IPS DF 4.7 (cell line): ENCODE measurements around the gene VDAC2.
"Not testable (repeated sequence)": the region's sequence is repeated elsewhere in the genome, so short reads cannot be mapped to it uniquely, and the experiment has no call there.

Experiments
- DNase-seq: peaks from one replicate; pipeline ENCODE4 v3.0.0-alpha.2; 2013; ENCODE audit warnings: low spot score; ENCODE audit errors: extremely low read depth

Gene VDAC2, protein sequence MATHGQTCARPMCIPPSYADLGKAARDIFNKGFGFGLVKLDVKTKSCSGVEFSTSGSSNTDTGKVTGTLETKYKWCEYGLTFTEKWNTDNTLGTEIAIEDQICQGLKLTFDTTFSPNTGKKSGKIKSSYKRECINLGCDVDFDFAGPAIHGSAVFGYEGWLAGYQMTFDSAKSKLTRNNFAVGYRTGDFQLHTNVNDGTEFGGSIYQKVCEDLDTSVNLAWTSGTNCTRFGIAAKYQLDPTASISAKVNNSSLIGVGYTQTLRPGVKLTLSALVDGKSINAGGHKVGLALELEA

DNA sequence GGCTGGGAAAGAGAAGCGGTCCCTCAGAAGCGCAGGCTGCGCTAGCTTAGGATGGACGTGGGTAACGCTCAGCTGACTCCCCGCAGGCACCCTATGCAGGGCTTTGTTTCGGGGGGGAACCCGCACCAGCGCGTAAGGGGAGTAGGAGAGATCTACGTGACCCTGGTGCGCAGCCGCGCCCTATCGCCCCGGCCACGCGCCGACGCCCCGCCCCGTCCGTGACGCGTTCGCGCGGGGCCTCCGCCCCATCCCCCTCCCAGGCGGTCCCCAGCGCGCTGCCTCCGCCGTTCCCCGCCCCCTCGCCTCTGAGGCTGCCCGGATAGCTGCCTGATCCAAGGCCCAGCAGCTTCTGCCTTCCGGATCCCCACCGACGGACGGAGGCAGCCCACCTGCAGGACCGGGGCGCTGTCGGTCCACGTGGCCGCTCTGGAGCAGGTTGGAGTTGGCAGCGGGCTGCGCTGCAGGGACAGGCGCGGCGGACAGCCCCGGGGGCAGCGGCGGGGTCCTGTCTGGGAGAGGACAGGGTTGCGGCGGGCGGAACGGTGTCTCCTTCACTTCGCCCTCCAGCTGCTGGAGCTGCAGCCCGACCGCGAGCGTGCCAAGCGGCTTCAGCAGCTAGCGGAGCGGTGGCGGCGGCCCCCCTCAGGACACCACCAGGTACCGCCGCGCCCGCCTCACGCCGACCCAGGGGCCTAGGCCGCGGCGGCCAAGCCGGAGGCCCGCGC, at the start of gene VDAC2:
TSS of gene VDAC2 (plus strand) at position 515 of the 725 bp plus-strand sequence. CDS start 363 bp downstream, outside the sequence.
- no peak for DNase-seq

DNA sequence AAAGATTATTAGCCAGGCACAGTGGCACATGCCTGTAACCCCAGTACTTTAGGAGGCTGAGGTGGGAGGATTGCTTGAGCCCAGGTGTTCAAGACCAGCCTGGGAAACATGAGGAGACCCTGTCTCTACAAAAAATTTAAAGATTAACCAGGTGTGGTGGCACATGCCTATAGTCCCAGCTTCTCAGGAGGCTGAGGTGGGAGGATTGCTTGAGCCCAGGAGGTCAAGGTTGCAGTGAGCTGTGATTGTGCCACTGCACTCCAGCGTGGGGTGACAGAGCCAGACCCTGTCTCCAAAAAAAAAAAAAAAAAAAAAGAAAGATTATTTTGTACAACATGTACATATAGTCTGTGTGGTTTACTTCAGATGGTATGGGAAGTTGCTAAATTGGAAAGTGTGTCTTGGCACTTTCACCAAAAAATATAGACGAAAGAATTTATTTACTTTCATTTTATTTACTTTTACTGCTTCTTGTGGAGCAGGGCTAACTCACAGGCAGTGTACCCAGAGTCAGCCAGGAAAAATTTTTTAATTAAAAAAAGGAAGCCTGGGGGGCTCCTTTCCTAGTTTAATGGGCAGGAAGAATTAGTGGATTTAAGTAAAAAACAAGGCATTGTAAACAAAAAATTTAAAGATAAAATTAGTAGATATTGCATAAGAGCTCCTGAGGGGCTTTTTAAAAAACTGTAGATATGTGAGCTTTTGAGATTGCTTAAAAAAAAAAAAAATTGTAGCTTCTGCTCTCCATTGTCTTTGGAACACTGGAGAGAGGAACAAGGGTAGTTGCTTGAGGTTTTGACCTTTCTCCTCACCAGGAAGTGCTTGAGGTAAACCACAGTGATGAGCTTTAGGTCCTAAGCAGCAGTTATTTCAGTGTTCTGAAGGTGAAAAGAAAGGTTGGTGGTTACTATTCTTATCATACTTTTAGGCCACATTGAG, 44.6 kb upstream of the VDAC2 start:
- DNase-seq, result no peak

DNA sequence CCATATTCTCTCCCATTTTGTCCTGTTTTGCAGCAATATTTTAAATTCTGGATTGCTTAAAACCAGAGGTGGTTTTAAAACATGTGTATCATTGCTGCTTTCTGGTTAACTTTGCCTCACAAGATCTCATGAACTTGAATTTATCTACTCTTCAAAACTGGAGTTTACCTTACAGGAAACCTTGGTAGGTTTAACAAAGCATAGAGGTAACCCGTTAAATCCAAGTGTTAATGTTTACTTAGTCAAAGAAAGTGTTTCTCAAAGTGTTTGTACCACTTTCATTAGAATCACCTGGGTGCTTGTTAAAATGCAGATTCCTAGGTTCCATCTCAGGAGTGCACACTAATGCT, 44.0 kb upstream of the VDAC2 start:
- no peak for DNase-seq

DNA sequence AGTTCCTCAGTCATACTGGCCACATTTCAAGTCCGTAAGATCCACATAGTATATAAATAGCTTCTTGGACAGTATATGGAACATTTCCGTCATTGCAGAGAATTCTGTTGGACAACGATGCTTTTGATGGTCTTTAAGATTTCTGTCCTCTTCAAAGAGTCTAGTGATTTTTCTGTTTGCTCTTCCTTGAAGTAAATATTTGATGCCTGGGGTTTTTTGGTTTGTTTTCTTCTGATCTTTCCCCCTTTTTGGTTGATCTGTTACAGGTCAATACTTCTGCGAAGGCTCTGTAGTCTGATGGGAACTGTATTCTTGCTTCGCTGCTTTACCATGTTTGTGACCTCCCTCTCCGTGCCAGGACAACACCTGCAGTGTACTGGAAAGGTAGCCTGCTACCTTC, 42.3 kb upstream of the VDAC2 start:
- DNase-seq, result no peak

DNA sequence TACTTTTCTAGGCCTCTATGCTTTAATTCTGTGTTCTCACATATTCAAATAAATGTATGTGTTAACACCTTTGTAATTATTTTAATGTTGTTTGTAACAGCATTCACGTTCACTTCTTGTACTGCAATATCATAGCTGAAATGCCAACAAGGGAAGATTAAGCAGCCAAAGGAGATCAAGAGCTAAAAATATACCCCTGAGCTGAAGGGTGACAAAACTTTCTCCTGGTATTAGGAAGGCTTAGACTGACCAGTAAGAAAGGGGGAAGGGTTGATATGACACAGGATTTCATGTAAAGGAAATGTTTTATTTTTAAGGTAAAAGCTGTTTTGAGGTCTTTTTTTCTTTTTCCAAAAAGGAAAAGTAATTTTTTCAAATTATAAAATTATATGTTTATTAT, 40.4 kb upstream of the VDAC2 start:
- no peak for DNase-seq

DNA sequence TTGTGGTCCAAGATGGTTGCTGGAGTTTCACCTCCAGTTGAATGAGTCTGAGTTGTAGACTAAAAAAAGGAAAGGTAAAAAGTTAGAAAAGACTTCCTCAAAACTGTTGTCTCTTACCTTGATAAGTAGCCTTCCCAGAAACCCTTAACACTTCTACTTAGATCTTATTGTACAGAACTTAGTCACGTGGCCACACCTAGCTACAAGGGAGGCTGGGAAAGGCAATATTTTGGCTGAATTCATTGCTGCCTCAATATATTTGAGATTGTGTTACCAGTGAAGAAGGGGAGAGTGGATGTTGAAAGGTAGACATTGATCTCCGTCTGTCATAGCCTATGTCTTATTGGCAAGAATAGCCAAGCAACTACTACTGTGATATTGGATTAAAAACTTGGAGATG, 35.5 kb upstream of the VDAC2 start:
- DNase-seq, result no peak

DNA sequence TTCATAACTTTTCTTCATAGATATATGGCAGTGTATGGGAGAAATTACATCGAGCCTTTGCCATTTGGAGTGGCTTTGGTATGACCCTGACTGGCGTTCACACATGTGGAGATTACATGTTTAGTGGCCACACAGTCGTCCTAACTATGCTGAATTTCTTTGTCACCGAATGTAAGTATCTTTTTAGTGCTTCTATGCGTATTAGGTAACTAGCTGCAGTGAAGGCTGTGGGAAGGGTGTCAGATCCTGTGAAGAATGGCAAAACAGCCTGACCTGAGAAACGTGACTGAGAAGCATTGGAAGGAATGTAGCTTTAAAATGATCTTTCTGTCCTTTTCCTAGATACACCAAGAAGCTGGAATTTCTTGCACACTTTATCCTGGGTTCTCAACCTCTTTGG, 34.5 kb upstream of the VDAC2 start:
- no peak for DNase-seq

DNA sequence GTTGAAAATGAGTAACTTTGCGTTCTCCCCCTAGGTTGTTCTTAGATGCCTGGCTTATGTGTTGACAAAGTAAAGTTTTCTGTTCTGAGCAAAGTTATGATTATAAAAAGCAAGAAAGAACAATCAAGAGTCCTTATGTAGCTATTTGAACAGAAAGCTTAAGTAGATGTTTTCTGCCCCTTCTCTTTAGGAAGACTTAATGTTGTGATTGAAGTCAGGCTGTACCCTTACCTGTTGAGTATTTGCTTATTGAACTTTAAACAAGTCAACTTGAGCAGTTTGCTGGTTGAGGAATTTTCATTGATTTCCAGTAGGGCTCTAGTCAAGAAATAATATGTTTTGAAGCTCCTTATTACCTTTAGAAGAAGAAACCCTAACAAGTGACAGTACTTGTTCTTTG, 33.9 kb upstream of the VDAC2 start:
- no peak for DNase-seq

DNA sequence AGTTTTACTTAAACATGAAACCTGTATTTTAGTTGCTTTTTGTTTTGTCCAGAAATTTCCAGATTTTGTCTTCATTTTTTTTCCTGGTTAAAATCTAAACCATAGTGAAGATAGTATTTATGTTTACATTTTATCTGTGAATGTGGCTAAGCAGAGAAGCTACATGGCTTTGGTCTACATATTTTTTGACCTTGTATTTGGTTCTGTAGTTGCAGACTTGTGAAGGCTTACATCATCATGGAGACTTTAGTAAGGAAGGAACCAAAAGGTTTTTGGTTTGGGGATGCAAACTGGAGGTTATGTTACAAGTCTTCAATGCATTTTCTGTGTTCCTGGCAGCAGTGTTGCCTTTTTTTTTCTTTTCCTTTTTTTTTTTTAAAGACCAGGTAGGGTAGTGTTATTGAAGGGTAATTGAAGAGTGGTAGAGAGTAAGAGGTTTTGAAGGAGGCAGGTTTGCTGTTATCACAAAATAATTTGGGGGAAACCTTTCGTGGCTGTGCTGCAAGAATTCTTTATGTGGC, 30.9 kb upstream of the VDAC2 start:
- no peak for DNase-seq

DNA sequence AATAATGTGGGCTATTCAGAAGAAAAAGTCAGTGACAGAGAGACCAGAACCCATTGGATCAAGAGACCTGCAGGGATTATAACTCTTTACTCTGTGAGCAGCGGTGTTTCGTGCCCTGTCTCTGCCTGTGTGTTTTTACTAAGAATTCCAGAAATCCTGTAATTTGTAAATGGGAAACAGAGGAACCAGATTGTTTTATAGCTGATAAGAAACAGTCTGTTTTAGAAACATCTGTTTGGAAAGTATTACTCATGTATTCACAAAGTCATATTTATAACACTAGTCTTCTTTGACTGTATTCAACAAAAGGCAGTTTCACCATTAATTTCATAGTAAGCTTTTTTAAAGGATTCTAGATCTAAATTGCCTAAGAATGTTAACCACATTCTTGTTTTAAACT, 30.0 kb upstream of the VDAC2 start:
- DNase-seq, result no peak

DNA sequence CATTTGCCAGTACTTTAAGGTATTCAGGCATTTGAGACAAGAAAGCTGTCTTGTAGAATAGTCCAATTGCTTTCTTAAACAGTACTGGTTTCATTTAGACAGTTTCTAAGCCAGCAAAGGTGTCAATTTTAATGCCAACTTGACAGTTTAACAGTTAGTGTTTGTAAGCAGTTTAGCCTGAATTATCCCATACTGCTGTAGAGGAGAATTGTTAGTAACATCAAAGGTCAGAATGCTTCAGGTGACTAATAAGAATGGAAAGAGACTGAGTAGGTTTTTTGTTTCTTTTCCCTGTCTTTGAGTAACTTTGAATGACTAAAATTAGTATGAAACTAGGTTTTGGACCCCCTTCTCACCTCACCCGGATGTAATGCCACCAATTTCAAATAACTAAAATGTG, 29.5 kb upstream of the VDAC2 start:
- DNase-seq, result no peak

DNA sequence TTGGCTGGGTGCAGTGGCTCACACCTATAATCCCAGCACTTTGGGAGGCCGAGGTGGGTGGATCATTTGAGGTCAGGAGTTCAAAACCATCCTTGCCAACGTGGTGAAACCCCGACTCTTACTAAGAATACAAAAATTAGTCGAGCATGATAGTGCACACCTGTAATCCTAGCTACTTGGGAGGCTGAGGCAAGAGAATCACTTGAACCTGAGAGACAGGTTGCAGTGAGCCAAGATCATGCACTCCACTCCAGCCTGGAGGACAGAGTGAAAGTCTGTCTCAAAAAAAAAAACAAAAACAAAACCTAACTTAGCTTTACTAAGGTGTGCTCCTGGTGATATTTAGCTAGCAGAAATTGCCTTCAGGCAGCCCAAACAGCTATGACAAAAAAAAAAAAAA, 24.3 kb upstream of the VDAC2 start:
- no peak for DNase-seq

DNA sequence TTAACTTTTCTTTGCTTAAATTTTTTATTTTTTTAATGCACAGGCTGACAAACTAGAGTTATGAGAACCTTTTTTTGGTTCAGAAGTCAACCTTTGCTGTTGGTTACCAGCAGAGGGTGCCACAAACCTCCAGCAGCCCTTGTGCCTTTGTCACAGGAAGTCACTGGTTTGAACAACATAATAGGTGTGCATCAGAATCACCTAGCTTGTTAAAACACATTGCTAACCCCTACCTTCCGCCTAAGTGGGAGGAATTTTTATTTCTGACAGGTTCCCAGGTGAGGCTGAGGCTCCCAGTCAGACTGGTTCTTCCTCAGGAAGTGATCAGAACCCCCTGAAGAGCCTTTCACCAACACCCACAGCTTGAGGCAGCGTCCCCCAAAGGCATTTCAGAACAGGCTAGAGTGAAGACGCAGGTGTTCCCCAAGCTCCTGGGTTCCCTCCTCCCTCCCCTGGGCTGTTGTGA, 22.6 kb upstream of the VDAC2 start:
- DNase-seq, result peak; percentile 75

DNA sequence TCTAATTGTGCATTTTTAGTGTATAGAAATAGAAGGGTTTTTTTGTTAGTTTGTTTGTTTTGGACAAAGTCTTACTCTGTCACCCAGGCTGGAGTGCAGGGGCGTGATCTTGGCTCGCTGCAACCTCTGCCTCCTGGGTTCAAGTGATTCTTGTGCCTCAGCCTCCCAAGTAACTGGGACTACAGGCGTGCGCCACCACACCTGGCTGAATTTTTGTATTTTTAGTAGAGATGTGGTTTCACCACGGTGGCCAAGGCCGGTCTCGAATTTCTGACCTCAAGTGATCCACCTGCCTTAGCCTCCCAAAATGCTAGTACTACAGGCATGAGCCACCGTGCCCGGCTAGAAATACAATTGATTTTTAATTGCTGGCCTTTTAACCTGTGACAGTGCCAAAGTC, 22.1 kb upstream of the VDAC2 start:
- not testable (repeated sequence) for DNase-seq

DNA sequence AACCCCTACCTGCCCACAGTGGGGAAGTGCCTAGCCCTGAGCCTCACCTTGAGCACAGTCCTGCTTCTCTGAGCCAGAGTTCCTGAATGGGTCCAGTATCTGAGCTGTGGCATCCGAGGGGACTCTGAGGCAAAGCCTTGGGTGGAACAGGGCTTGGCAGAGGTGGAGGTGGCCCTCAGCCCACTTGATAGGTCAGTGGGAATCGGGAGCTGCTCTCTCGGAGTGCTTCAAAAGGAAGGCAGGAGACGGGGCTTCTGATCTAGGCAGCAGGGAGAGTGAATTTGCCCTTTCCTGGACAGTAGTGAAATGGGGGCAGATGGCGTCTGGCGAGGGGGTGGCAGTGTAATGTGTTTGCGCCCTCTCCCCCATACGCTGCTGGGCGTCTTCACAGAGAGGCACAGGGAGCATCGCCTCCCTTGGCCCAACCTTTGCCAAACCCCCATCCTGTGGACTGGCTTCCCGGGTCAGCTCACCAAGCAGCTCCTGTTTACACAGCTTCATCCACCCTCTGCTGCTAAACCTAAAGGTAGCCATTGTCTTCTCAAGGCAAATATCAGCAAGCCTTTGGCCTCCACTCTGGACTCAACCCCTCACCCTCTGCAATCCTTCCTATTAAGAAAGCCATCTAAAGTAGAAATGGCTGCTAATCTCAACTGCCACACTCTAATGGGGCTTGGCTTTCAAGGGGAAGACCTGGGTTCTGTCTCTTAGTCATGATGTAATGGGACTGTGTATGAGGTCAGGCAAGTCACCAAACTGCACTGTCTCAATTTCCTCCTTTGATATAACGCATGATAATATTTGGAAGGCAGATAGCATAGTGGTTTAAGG, 21.1 kb upstream of the VDAC2 start:
- DNase-seq, result no peak

DNA sequence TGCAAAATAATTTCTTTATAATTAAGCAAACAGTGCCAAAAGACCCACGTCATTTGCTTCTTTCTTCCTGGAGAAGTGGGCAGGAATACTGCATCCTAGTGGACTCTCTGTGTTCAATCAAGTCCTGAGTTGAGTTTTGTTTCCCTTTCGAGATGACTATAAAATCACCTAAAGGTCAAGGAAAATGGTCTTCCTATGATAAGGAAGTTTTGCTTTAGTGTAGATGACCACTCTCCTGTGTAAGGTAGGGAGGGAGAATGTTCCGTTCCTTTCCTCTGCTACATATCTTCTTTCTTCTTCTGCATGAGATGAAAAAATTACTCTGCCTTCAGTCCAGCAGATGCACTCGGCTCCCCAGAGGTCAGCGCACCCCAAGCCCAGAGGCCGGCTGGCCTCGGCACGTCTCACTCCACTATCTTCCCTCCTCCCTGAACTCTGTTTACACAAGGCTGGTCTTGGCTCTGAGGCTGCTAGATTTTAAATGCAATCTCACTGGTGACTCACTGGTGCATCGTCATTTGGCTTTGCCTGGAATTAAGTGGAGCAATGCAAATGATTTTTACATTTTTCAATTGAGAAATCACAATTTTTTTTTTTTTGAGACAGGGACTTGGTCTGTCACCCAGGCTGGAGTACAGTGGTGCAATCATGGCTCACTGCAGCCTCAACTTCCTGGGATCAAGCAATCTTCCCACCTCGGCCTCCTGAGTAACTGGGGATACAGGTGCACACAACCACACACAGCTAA, 18.6 kb upstream of the VDAC2 start:
- DNase-seq, result no peak

DNA sequence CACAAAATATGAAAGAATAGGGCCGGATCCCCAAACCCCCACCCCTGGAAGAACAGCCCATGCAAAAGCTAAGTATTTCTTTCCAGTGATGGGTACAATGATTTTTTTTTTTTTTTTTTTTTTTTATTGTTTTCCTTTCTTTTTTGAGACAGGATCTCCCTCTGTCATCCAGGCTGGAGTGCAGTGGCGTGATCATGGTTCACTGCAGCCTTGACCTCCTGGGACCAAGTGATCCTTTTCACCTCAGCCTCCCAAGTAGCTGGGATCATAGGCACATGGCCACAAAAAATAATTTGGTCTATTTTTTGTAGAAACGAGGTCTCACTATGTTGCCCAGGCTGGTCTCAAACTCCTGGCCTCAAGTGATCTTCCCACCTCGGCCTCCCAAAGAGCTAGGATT, 16.0 kb upstream of the VDAC2 start:
- DNase-seq, result not testable (repeated sequence)

DNA sequence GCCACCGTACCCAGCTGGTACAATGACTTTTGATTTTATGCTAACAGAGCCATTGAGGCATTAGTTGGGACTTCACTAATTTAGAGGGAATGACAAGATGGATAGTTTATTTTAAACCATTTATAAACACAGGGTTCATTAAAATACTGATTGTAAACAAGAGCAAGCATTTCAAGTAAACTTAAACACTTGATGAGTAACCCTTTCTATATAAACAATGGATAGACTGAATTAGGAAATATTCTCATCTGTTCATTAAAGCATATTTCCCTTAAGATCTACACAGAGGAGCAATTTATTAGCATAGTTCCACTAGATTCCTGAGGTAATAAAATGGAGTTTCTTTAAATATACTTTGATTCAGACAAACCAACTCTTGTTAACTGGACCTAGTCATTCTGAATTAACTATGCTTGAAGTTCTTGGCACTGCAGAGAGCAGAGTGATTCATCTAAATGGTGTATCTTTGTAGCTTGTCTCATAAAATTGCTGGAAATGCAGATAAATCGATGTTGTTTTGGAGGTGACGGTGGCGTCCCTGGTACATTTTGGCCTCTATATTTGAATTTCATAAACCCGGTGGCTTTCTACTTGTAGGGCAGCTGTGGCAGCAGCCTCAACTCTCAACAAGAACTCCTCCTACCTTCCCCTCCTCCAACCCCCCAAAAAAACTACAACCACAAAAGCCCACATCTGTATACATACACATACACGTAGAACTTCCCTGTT, 15.4 kb upstream of the VDAC2 start:
- no peak for DNase-seq

DNA sequence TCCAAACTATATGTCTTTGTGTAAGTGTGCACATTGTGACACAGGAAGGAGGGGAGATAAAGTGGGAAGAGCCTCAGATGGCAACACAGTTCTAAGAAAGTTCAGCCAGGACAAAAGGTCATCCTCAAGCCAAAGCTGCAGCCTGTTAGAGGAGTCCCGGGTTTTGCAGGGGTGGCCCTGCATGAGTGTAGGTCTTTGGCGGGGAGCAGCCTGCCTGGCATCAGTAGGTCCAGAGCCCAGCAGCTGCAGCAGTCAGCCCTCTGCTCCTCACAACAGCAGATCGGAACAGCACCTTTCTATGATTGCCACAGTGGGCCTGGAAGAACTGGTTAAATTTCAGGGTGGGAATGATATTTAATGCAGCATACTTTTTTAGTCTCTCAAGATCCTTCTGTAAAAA, 13.5 kb upstream of the VDAC2 start:
- no peak for DNase-seq

DNA sequence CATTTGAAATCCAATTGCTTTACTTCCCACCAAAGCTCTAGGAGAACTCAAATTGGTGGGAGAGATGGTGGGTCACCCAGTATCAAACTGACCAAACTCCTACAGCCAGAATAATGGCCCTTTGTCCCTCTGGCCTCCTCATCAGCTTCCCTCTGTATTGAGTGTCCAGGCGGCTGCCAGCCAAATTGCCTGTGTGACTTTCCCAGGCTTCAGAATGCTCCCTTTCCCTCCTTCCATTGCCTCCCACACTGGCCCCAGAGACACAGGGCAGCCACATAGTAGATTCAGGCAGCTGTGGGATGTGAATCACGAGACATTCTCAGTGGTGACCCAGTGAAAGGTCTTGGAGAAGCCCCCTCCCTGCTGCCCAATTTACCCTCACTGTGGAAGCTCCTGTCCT, 12.7 kb upstream of the VDAC2 start:
- DNase-seq, result no peak
